NCI-H226 (cell line): ENCODE measurements around the gene GRK4.
"Not testable (repeated sequence)": the region's sequence is repeated elsewhere in the genome, so short reads cannot be mapped to it uniquely, and the experiment has no call there.

Experiments used
- DNase-seq: peaks from one replicate; pipeline ENCODE4 v3.0.0-alpha.2; 2015

Gene GRK4

DNA sequence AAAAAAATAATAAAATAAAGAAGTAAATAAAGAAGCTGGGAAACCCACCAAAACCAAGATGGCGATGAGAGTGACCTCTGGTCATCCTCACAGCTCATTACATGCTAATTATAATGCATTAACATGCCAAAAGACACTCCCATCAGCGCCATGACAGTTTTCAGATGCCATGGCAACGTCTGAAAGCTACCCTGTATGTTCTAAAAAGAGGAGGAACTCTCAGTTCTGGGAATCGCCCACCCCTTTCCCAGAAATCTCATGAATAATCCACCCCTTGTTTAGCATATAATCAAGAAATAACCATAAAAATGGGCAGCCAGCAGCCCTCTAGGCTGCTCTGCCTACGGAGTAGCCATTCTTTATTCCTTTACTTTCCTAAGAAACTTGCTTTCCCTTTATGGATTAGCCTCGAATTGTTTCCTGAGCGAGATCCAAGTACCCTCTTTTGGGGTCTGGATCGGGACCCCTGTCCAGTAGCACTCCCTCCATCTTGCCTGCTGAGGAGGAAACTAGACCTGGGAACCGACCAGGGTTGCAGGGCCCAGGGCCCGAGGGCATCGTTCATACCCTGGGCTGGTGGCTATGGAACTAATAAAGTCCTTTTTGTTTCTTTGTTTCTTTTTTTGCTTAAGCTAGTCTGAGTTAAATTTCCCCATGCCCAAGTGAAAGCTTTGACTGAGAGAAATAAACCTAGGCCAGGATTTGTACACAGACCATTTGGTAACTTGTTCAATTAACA is 80.1 kb downstream of the GRK4 start:
- no peak for DNase-seq

DNA sequence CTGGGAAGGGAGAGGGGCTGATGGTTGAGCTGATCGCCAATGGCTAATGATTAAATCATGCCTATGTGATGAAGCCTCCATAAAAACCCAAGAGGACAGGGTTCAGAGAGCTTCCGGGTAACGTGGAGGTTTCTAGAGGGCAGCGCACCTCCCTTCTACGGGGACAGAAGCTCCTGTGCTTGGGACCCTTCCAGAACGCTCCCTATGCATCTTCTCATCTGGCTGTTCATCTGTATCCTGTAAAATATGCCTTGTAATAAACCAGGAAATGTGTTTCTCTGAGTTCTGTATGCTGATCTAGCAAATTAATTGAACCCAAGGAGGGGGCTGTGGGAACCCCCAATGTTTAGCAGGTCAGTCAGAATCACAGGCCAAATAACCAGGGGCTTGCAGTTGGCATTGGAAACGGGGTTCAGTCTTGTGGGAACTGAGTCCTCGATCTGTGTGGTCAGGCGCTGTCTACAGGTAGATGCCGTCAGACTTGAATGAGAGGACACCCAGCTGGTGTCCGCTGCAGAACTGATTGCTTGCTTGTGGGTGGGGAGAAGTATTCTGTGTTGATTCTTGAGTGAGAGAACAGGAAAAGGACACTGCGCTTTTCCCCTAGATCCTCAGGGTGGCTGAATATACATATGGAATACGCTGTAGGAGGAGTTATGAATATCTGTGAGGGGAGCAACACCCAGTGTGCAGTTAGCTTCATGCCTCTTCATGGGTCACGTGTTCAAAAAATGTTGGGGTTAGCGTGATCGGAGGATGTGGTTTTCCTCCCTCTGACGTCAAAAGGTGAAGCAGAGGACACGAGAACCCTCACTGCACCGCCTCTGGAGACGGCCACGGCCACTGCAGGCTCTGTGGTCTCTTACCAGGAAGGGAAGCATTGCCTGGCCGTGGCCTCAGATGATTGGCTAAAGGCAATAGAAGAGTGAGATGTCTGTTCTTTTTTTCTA is 81.8 kb downstream of the GRK4 start:
- no peak for DNase-seq

DNA sequence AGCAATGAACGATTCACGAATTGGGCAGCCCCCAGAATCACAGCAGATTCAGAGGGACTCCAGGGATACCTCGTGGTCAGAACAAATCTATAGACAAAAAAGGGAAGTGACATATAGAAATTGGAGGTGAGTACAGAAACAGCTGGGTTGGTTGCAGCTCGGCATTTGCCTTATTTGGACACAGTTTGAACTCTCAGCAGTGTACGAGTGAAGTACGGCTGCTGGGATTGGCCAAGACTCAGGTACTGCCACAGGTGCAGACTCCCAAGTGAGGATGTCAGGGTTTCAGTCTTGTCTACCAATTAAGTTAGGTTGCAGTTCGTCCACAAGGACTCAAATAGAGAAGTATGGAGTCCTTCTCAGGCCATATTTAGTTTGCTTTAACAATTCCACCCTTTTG is 82.8 kb downstream of the GRK4 start:
- DNase-seq, result no peak

DNA sequence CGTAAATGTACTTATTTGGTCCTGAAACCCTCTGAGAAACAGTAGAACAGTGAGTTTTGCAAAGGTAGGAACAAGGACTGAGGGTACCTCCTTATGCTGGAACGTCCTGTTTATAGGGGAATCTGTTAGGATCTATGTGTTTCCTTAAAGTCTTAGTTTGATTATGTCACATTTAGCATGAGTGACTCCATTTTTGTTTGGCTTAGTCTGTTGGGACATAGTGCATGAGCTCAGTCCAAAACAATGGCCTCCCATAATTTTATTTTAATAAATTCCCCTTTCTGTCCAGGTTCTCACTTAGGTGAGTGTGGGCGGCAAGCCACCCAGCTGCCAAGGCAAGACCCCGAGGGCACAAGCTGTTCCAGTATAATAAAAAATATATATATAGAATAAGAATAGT is 83.3 kb downstream of the GRK4 start:
- DNase-seq, result no peak

DNA sequence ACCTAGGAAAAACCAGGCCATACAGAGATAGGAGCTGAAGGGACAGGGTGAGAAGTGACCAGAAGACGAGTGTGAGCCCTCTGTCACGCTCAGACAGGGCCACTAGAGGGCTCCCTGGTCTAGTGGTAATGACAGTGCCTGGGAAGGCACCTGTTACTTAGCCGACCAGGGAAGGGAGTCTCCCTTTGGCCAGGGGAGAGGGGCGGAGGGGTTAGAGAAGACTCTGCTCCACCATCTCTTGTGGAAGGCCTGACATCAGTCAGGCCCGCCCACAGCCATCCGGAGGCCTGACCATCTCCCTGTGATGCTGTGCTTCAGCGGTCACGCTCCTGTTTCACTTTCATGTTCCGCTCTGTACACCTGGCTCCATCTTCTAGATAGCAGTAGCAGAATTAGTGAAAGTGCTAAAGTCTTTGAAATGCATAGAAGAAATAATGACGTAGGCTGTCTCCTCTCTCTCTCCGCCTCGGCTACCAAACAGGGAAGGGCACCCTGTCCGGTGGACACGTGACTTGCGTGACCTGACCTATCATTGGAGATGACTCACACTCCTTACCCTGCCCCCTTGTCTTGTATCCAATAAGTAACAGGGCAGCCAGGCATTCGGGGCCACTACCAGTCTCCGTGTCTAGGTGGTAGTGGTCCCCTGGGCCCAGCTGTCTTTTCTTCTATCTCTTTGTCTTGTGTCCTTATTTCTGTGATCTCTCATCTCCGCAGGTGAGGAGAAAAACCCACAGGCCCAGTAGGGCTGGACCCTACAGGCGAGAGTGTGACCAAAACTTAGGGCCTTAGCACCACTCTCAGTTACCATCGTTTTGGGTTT is 84.3 kb downstream of the GRK4 start:
- no peak for DNase-seq

DNA sequence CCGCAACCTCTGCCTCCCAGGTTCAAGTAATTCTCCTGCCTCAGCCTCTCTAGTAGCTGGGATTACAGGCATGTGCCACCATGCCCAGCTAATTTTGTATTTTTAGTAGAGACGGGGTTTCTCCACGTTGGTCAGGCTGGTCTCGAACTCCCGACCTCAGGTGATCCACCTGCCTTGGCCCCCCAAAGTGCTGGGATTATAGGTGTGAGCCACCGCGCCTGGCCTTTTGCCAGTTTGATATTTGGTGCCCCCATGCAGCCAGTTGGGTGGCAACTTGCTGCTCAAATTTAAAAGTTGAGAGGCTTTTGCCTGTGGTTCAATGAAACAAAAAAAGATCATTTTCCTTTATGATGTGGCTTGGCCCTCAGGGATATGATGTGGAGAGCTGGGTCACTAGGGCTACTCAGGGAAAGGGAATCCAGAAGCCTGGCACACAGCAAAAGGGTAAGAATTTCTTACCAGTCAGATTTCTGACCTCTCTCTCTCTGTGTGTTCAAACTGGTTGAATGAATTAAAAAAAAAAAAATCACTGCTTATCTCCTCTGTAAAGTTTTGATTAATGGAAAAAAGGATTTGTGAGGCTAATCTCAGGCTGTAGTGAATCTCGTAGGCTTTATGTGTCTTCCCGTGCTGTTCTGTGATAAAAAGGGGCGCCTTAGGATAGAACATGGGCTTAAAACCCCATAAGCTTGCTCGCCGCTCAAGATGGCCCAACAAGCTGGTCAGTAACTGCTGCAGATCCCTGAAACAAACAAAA is 87.9 kb downstream of the GRK4 start:
- not testable (repeated sequence) for DNase-seq

DNA sequence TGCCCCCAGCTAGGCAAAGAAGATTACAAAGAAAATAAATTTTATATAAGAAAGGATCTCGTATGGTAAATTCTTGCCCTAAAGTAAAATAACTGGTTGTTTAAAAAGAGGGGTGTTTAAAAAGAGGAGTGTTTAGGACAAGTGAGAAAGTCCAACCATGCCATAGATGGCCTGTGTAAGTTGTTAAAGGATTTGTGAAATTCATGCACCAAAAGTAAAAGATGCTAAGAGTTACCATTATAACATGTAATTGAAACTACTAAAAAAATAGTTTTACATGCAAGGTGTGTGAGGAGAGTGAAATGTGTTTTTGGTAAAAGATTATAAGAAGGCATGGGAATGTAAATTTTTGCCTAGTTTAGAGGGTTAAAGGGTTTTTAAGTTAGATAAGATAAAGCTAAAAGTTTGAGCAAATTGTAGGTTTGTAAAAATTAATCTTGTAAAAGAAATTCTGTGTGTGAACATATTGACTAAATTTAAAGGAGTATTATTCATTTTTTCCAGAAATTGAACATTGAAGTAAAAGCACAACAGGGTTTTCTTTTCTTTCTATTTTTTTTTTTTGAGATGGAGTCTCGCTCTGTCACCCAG is 90.9 kb downstream of the GRK4 start:
- DNase-seq, result no peak

DNA sequence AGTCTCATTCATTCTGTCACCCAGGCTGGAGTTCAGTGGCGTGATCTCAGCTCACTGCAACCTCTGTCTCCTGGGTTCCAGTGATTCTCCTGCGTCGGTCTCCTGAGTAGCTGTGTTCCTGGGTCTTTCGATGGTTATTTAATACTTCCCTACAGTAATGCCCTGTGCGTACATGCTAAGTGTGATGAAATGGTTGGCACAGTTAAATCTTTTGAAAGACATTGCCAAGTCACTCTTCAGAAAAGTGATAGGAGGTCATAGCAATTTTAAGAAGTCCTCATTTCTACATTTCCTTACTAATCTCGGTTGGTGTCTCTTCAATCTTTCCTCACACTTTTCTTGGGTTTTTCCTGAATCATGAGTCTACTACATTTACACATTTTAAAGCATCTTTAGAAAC is 96.6 kb downstream of the GRK4 start:
- DNase-seq, result no peak

DNA sequence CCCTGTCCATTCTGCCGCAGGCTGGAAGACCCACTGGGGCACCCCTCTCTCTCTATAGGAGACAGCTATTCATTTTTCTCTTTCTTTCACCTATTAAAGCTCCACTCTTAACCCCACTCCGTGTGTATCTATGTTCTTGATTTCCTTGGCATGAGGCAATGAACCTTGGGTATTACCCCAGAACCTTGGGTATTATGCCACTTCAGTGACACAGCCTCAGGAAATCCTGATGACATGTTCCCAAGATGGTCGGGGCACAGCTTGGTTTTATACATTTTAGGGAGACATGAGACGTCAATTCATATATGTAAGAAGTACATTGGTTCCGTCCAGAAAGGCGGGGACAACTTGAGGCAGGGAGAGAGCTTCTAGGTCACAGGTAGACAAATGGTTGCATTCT is 97.6 kb downstream of the GRK4 start:
- DNase-seq, result no peak

DNA sequence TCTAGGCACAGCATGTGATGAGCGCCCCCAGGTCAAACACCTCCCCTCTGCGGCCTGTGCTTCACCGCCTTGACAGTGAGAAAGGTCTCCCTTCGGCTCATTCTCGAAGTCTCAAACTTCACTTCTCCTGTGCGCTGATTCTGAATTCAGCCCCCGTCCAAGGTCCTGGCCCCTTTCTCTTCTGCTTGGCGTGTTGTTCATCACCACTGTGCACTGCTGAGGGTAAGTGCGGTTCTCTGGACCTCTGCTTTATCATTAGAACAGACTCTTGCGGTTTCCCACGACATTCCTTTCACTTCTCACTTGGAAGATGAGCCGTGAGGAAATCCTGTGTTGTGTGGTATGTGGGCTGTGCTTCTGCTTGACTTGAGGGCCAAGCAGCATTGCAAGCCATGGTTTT is 99.1 kb downstream of the GRK4 start:
- DNase-seq, result no peak

DNA sequence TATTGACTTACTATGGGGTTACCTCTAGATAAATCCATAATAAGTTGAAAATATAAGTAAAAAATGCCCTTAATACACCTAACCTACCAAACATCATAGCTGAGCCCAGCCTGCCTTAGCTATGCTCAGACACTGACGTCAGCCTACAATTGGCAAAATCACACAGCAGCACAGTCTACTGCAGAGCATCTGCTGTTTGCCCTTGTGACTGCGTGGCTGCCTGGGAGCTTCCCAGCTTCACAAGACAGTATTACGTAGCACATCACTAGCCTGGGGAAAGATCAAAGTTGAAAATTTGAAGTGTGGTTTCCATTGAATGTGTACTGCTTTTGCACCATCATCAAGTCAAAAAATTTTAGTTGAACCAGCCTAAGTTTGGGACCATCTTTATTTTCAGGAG is 102.2 kb downstream of the GRK4 start:
- no peak for DNase-seq

DNA sequence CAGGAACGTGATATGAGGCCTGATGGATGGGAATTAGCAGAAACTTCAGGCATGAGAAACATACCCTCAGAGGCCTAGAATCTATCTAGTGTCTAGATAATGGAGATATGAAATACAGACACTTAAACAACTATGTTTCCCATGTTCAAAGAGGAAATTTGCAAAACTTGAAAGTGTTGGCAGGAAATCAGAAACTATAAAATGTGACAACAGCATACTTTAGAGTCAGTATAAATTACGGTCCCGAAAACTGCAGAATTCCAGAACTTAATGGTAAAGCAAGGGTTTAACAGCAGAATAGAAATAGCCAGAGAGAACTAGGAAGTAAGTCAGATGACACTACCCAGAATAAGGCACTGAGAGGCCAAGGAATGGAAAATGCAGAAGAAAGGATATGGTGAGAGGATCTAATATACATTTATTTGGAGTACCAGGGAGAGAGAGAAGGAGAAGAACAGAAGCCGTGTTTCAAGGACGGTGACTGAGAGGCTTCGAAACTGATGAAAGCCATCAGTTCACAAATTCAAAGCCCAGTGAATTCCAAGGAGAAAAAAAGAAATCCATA is 103.5 kb downstream of the GRK4 start:
- DNase-seq, result no peak

DNA sequence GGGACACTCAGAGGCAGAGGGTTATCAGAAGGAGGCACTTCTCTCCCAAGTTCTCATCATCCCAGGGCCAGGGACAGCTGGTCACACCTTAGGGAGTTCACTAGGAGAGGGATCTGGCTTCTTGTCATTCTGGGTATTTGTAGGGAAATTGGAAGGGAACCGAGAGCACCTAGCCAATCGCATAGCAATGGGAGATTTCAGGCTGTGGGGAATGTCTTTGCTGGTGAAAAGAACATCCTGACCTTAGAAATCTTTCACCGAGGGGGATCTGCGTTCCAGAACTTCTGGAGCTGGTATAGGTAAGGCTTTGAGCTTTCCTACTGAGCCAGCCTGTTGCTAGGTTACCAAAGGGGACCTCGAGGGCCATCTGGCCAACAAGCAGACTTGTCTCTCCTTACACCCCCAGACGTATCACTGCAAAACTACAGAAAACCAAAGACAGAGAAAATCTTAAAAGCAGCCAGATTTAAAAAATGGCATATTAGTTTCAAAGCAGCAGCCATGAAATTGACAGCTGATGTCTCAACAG is 104.2 kb downstream of the GRK4 start:
- DNase-seq, result no peak

DNA sequence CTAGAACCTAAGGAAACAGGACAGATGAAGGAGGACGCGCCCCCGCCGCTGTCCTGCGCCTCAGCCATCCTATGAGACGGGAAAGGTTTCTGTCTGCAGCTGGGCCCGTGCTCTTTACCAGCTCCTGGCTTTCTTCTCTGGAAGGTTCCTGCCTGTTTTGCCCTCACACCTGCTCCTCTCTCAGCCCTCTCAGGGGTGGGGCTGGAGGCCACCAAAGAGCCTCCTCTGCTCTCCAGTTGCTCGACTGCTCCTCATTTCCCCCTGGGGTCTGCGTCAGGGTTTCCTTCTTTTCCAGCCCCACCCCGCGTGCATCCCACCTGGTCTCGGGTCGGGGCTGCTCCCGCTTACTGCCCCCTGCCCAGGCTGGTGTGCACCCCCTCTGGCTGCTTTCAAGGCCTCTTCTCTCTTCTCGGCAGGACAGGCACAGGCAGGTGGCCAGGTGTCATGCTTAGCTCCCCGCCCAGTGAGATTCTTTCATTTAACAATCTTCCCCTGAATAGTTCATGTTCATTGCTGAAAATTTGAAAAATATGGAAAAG is 106.4 kb downstream of the GRK4 start:
- DNase-seq, result no peak

DNA sequence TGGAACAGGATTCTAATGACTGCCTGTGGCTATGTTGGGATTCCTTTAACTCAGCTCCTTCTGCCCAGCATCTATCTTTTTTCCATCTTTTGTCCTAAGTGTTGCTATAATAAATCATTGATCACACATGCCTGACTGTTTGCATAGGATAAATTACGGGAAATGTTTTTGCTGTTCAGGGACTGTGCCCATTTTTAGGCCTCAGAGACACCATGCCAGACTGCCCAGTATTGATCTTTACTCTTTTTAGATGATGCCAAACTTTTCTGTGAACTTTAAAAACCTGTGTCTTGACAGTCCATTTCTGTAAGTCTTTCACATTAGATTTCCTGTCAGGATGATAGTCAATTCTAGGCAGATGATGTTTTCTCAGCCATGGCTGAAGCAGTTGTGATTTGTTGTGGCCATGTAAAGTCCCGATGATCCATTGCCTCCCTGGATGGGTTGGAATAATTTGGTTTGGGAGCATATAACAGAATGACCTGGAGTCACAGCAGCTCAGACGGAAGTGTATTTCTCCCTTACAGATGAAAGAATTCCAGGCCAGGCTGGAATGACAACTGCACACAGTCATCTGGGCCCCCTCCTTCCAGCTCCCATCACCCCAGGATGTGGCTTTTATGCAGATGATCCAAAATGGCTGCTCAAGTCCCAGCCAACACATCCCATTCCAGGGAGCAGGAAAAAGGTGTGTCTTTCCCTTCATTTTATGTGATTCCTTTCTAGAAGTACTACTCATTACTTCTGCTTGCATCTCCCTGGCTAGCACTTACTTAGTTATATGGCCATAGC is 107.5 kb downstream of the GRK4 start:
- no peak for DNase-seq

DNA sequence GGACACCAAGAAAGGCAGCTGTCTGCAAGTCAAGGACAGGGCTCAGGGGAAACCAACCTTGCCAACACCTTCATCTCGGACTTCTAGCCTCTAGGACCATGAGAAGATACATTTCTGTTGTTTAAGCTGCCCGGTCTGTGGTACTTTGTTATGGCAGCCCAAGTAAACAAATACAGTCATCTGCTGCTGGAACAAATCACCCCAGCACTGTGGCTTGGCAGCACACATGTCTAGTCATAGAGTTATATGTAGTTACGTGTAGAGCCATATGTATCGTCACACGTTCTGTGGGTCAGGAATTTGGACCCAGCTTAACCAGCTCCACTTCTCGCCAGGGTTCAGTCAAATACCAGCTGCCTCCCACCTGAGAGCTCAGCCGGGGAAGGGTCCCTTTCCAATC is 108.4 kb downstream of the GRK4 start:
- DNase-seq, result no peak

DNA sequence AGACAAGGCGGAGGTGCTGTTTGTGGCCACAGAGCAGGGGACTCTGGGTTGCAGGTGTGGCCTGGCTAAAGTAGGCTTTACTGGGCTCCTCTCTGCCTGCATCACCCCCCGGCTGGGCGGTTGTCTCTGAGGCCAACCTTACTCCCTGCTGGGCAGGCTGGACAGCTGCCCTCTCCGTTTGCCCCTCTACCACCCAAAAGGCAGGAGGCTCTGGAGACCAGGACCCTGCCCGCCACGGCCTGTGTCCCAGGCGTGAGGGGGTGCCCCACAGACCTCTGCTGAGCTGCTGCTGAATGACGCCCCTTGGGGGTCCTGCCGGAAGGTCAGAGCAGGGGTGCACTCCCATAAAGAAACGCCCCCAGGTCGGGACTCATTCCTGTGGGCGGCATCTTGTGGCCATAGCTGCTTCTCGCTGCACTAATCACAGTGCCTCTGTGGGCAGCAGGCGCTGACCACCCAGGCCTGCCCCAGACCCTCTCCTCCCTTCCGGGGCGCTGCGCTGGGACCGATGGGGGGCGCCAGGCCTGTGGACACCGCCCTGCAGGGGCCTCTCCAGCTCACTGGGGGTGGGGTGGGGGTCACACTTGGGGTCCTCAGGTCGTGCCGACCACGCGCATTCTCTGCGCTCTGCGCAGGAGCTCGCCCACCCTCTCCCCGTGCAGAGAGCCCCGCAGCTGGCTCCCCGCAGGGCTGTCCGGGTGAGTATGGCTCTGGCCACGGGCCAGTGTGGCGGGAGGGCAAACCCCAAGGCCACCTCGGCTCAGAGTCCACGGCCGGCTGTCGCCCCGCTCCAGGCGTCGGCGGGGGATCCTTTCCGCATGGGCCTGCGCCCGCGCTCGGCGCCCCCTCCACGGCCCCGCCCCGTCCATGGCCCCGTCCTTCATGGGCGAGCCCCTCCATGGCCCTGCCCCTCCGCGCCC is 110.0 kb downstream of the GRK4 start:
- peak; percentile 29 for DNase-seq

DNA sequence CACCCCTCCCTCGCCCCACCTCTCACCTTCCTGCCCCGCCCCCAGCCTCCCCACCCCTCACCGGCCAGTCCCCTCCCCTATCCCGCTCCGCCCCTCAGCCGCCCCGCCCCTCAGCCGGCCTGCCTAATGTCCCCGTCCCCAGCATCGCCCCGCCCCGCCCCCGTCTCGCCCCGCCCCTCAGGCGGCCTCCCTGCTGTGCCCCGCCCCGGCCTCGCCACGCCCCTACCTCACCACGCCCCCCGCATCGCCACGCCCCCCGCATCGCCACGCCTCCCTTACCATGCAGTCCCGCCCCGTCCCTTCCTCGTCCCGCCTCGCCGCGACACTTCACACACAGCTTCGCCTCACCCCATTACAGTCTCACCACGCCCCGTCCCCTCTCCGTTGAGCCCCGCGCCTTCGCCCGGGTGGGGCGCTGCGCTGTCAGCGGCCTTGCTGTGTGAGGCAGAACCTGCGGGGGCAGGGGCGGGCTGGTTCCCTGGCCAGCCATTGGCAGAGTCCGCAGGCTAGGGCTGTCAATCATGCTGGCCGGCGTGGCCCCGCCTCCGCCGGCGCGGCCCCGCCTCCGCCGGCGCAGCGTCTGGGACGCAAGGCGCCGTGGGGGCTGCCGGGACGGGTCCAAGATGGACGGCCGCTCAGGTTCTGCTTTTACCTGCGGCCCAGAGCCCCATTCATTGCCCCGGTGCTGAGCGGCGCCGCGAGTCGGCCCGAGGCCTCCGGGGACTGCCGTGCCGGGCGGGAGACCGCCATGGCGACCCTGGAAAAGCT is 110.9 kb downstream of the GRK4 start, which contains the start of the genes HTT and HTT-AS:
Gene HTT (plus strand): TSS at position 604 of the 768 bp plus-strand sequence. CDS start 145 bp downstream, at position 749.
Gene HTT-AS (minus strand): TSS at position 461 of the 768 bp plus-strand sequence.
- DNase-seq, result peak; percentile 81
